Endothelial cell of umbilical vein (primary cell): ENCODE measurements around the gene RNPEP. TPM values are rescaled to one million over a fixed set of nuclear protein-coding genes. Genes with fewer than 3 reads are reported as not detected.

Source experiments
- BruUV-seq: library from RNA; stranded (reverse); fragments of 400-500 nt; replicated peaks from 2 replicates; lab custom pipeline; 2021; lab: Mats Ljungman, UMichigan
- CTCF ChIA-PET: fragments of 300-600, 350-600 bp; sonication (Branson Sonifier 250); formaldehyde crosslinking; loops from one replicate; lab custom pipeline; 2021; ENCODE audit warnings: antibody characterized with exemption, inconsistent platforms; lab: Charles Lee
- POLR2A ChIA-PET: fragments of 300-600, 350-600 bp; sonication (Branson Sonifier 250); formaldehyde crosslinking; loops from one replicate; lab custom pipeline; 2021; ENCODE audit warnings: antibody characterized with exemption, inconsistent platforms; lab: Charles Lee
- DNase-seq: peaks from one replicate; pipeline ENCODE4 v3.0.0-alpha.2; 2011; ENCODE audit warnings: low read depth, low spot score
- FAIRE-seq: peaks from 2 replicates; lab custom pipeline; 2011; peaks lifted over from hg19 to GRCh38; lab: Jason Lieb, UNC
- H2AFZ ChIP-seq: 2 replicates; pipeline ENCODE4 v1.6.0; 2012; ENCODE audit warnings: low read depth, low read length, control low read depth, inconsistent platforms
- H3K27ac ChIP-seq: 2 replicates; pipeline ENCODE4 v1.5.1; 2011; ENCODE audit warnings: low read depth, mild to moderate bottlenecking, control low read depth, low read length, moderate library complexity; ENCODE audit not compliant: insufficient read depth
- H3K27me3 ChIP-seq, 2 experiments: 2 replicates each; pipeline versions ENCODE4 v1.6.0 to v1.6.1; 2011; ENCODE audit warnings: low read length in 2 of 2, mixed read lengths in 1 of 2; ENCODE audit not compliant: control insufficient read depth in 2 of 2, insufficient read depth in 2 of 2
- H3K36me3 ChIP-seq, 2 experiments: 2 replicates in 1 of 2; 3 replicates in 1 of 2; pipeline ENCODE4 v1.5.1; 2011; ENCODE audit warnings: low read length in 2 of 2, mild to moderate bottlenecking in 1 of 2, moderate library complexity in 1 of 2; ENCODE audit not compliant: control insufficient read depth in 2 of 2, insufficient read depth in 2 of 2; ENCODE audit errors: extremely low read depth in 1 of 2
- H3K4me1 ChIP-seq: 3 replicates; pipeline ENCODE4 v1.5.1; 2011; ENCODE audit warnings: mild to moderate bottlenecking, low read length; ENCODE audit not compliant: control insufficient read depth, insufficient read depth; ENCODE audit errors: extremely low read depth
- H3K4me2 ChIP-seq: 2 replicates; pipeline ENCODE4 v1.6.1; 2011; ENCODE audit warnings: low read length, control low read depth, mixed read lengths; ENCODE audit not compliant: insufficient read depth
- H3K4me3 ChIP-seq, 3 experiments: fragments of 200-600 bp in 1 of 3; sonication (generic), shearing (Covaris generic) in 1 of 3; replicated peaks in 1 of 3; 2 replicates each; pipeline ENCODE4 v1.5.1; 2011 to 2016; ENCODE audit warnings: control low read depth in 3 of 3, low read length in 3 of 3, mild to moderate bottlenecking in 2 of 3, inconsistent platforms in 1 of 3, low read depth in 1 of 3, moderate library complexity in 1 of 3; ENCODE audit not compliant: insufficient read depth in 1 of 3
- H3K79me2 ChIP-seq: 2 replicates; pipeline ENCODE4 v1.6.0; 2012; ENCODE audit warnings: low read length, inconsistent platforms; ENCODE audit not compliant: control insufficient read depth, insufficient read depth
- H3K9ac ChIP-seq: replicated peaks from 2 replicates; pipeline ENCODE3; 2011; ENCODE audit warnings: low read length, control low read depth; ENCODE audit not compliant: insufficient read depth; ENCODE audit errors: extremely low read depth
- H3K9me1 ChIP-seq: replicated peaks from 3 replicates; pipeline ENCODE4 v1.6.0; 2011; ENCODE audit warnings: mild to moderate bottlenecking, low read length; ENCODE audit not compliant: control insufficient read depth, insufficient read depth; ENCODE audit errors: extremely low read depth
- H3K9me3 ChIP-seq: replicated peaks from 2 replicates; pipeline ENCODE4 v1.5.1; 2012; ENCODE audit warnings: low read length, inconsistent platforms; ENCODE audit not compliant: control insufficient read depth, insufficient read depth
- H4K20me1 ChIP-seq: replicated peaks from 2 replicates; pipeline ENCODE3; 2011; ENCODE audit warnings: mild to moderate bottlenecking, low read length; ENCODE audit not compliant: control insufficient read depth, insufficient read depth; ENCODE audit errors: extremely low read depth
- EZH2 ChIP-seq: IDR thresholded peaks from 2 replicates; pipeline ENCODE4 v1.6.1; 2012; ENCODE audit warnings: borderline replicate concordance, low read depth, mild to moderate bottlenecking, moderate library complexity, low read length, inconsistent platforms; ENCODE audit not compliant: severe bottlenecking
- FOS ChIP-seq: IDR thresholded peaks from 2 replicates; pipeline ENCODE4 v1.6.1; 2011; ENCODE audit warnings: mild to moderate bottlenecking, low read length, moderate library complexity, borderline replicate concordance; ENCODE audit not compliant: insufficient read depth
- GATA2 ChIP-seq: IDR thresholded peaks from 2 replicates; pipeline ENCODE4 v1.7.0; 2011; ENCODE audit warnings: low read depth, mild to moderate bottlenecking, moderate library complexity, mixed read lengths, low read length; ENCODE audit not compliant: insufficient read length, insufficient read depth
- JUN ChIP-seq: IDR thresholded peaks from 2 replicates; pipeline ENCODE4 v1.6.1; 2011; ENCODE audit warnings: borderline replicate concordance, low read depth; ENCODE audit not compliant: insufficient read length, insufficient read depth
- MYC ChIP-seq: IDR thresholded peaks from one replicate; pipeline ENCODE4 v1.6.1; 2011; ENCODE audit warnings: mild to moderate bottlenecking, low read depth, low read length
- POLR2A ChIP-seq: IDR thresholded peaks from 2 replicates; pipeline ENCODE4 v1.6.1; 2012; ENCODE audit warnings: low read depth, mild to moderate bottlenecking, control low read depth, low read length
- POLR2AphosphoS5 ChIP-seq: IDR thresholded peaks from 2 replicates; pipeline ENCODE4 v1.6.1; 2012; ENCODE audit warnings: low read depth, mild to moderate bottlenecking, control low read depth, low read length, moderate library complexity; ENCODE audit not compliant: insufficient read depth
- dilution Hi-C: fragments of 300-500 bp; cut with MboI; formaldehyde crosslinking; loops from one replicate; pipeline ENCODE4 v1.15.0; 2019; ENCODE audit warnings: low sequenced_read_pairs; ENCODE audit not compliant: extremely low pct_ligation_motif_present
- intact Hi-C: fragments of 100-400 bp; cut with micrococcal nuclease; formaldehyde crosslinking; loops from one replicate; pipeline ENCODE4 v1.10.0; 2022
- polyA plus RNA-seq, 4 experiments: library from polyadenylated mRNA; depleted of rRNA in 3 of 4; stranded (reverse) in 3 of 4; unstranded in 1 of 4; fragments of >200 nt; gene quantifications; 2 replicates each; pipeline versions ENCODE4 v1.2.1 to v1.2.3, GENCODE V29; 2011 to 2012; ENCODE audit warnings: missing spikeins in 1 of 4
- total RNA-seq: library from RNA; stranded (reverse); gene quantifications from 2 replicates; pipeline ENCODE4 v1.2.3, GENCODE V29; 2021
- TF ChIP-seq, protein P1 (sequence below): IDR thresholded peaks from 2 replicates; pipeline ENCODE4 v1.6.1; 2011; ENCODE audit not compliant: insufficient read depth, insufficient read length
- TF ChIP-seq, protein P2 (sequence below), 2 donors: IDR thresholded peaks; 1 replicate in 1 of 2; 2 replicates in 1 of 2; pipeline ENCODE4 v1.5.1; 2011; ENCODE audit warnings: low read length in 2 of 2, mild to moderate bottlenecking in 2 of 2, moderate library complexity in 2 of 2, control low read depth in 1 of 2, inconsistent platforms in 1 of 2, low read depth in 1 of 2; ENCODE audit not compliant: insufficient read depth in 1 of 2; ENCODE audit errors: extremely low read depth in 1 of 2

Gene RNPEP
- total and polyA plus RNA-seq, 2 donors (not counting 3 experiments of a cell fraction or from before 2014, with no cell fraction given) = 56.1 to 73.5 TPM

DNA sequence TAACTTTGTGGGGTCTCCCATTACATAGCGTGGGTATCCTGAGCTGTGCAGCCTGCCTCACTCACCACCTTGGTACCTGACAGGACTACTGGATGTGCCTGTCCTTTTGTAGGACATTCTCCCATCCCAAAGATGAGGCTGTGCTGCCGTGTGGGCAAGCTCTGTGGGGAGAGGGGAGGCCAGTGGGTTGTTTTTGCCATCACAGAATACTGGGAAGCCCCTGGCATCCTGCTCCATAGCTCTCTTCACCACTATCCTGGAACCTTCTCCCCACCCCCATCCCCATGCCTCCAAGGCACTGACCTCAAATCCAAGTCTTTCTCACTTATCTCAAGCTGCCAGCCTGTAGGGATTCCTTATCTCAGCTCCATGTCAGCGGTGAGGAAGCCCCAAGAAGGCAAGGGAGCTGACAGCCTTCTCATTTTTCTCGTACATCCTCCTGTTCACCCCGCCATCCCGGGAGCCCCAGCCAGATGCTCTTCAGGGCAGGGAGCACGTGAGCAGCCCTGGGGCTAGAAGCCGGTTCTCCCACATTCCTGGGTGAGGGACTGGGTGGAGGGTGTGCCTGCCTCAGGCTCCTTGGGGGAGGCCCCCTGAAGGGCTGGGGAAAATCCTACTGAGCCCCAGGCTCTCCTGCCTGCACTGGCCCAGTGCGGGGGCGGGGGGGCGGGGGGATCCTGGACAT lies 25.5 kb downstream of the RNPEP start:
- CTCF ChIA-PET = interaction anchor here (0.6 to 5.6 kb wide), 11 partner anchors 8 to 145 kb away, joined by 3 to 61 read pairs (median 6); no protein-coding TSS in a partner anchor
- no peak overlapping the region for H2AFZ ChIP-seq
- no peak overlapping the region for H3K27ac ChIP-seq
- DNase-seq (no peak), FAIRE-seq (no peak)
- H3K27me3 ChIP-seq = no peaks in the 10 kb centered on the region
- intact Hi-C loops = no loop called here
- H3K79me2 ChIP-seq = no peaks in the 10 kb centered on the region
- no peaks in the 10 kb centered on the region for H3K9me3 ChIP-seq
- BruUV-seq = no TSS peak
- dilution Hi-C loops = no loop called here
- H3K9me1 ChIP-seq = no peaks in the 10 kb centered on the region
- no peaks in the 10 kb centered on the region for H4K20me1 ChIP-seq
- no peak overlapping the region for H3K4me3 ChIP-seq
- POLR2A ChIA-PET = no interaction called here
- H3K9ac ChIP-seq = no peak overlapping the region
- TF ChIP-seq MYC (no peak), FOS (no peak), POLR2A (no peak), JUN (no peak), POLR2AphosphoS5 (no peak), EZH2 (no peak), GATA2 (no peak)
- TF ChIP-seq, protein P1, sequence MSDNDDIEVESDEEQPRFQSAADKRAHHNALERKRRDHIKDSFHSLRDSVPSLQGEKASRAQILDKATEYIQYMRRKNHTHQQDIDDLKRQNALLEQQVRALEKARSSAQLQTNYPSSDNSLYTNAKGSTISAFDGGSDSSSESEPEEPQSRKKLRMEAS = no peak
- TF ChIP-seq, protein P2, sequence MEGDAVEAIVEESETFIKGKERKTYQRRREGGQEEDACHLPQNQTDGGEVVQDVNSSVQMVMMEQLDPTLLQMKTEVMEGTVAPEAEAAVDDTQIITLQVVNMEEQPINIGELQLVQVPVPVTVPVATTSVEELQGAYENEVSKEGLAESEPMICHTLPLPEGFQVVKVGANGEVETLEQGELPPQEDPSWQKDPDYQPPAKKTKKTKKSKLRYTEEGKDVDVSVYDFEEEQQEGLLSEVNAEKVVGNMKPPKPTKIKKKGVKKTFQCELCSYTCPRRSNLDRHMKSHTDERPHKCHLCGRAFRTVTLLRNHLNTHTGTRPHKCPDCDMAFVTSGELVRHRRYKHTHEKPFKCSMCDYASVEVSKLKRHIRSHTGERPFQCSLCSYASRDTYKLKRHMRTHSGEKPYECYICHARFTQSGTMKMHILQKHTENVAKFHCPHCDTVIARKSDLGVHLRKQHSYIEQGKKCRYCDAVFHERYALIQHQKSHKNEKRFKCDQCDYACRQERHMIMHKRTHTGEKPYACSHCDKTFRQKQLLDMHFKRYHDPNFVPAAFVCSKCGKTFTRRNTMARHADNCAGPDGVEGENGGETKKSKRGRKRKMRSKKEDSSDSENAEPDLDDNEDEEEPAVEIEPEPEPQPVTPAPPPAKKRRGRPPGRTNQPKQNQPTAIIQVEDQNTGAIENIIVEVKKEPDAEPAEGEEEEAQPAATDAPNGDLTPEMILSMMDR (IDR thresholded peaks at IDR 0.05; ENCODE audit: extremely low read depth in 1 of 2, insufficient read depth in 1 of 2, low read depth in 1 of 2, low read length in 2 of 2) = no peak
- peaks cover under 1 to 11% of the 10 kb centered on the region in 2 experiments for H3K36me3 ChIP-seq
- peaks cover 3% of the 10 kb centered on the region for H3K4me1 ChIP-seq
- no peak overlapping the region for H3K4me2 ChIP-seq
